K562 (cell line): ENCODE data around the gene TRAF3. TPM values are rescaled to one million over a fixed set of nuclear protein-coding genes. Genes with fewer than 3 reads are reported as not detected.
"Not testable (repeated sequence)": the region's sequence is repeated elsewhere in the genome, so short reads cannot be mapped to it uniquely, and the experiment has no call there.

Experiments
- ATAC-seq: fragments of 200-7000 bp; cut with Tn5 transposase; 3 replicates; pipeline ENCODE4 v1.9.1; 2020; ENCODE audit warnings: moderate library complexity
- BruUV-seq: library from RNA; stranded (reverse); fragments of 400-500 nt; replicated peaks from 2 replicates; lab custom pipeline; 2021; lab: Mats Ljungman, UMichigan
- CTCF ChIA-PET: fragments of 300-600 bp; formaldehyde crosslinking; extraction: SDS; loops from one replicate; lab custom pipeline; 2021; ENCODE audit warnings: low intra/inter-chr PET ratio; lab: Yijun Ruan, JAX
- POLR2A ChIA-PET: fragments of 300-600, 350-650 bp; sonication (Branson Sonifier 250); formaldehyde crosslinking; extraction: SDS; loops from one replicate; lab custom pipeline; 2021; ENCODE audit warnings: antibody characterized with exemption, inconsistent platforms; lab: Yijun Ruan, JAX
- DNase-seq, 4 experiments: peaks; one replicate each; pipeline versions ENCODE4 v3.0.0 to v3.0.0-alpha.2; 2011 to 2018; ENCODE audit warnings: low spot score in 3 of 4, mixed read lengths in 3 of 4; ENCODE audit errors: extremely low read depth in 1 of 4
- FAIRE-seq: peaks from 2 replicates; lab custom pipeline; 2011; peaks lifted over from hg19 to GRCh38; lab: Jason Lieb, UNC
- H2AFZ ChIP-seq: 2 replicates; pipeline ENCODE4 v1.6.0; 2011; ENCODE audit warnings: low read depth, low read length, control low read depth, inconsistent platforms
- H3K27ac ChIP-seq: fragments of 200-600 bp; 3 replicates; pipeline ENCODE4 v1.8.0; 2011; ENCODE audit warnings: low read depth, mild to moderate bottlenecking, control low read depth, inconsistent platforms, low read length, moderate library complexity, mixed read lengths; ENCODE audit errors: extremely low read depth
- H3K27me3 ChIP-seq, 2 experiments: fragments of 300-600 bp in 1 of 2; 2 replicates in 1 of 2; 3 replicates in 1 of 2; pipeline versions ENCODE4 v1.6.0 to v1.8.0; 2011; ENCODE audit warnings: inconsistent platforms in 2 of 2, low read length in 2 of 2, mild to moderate bottlenecking in 1 of 2, mixed read lengths in 1 of 2, moderate library complexity in 1 of 2; ENCODE audit not compliant: control insufficient read depth in 2 of 2, insufficient read depth in 2 of 2
- H3K36me3 ChIP-seq: fragments of 300-600 bp; 3 replicates; pipeline ENCODE4 v1.8.0; 2011; ENCODE audit warnings: mild to moderate bottlenecking, low read length, inconsistent platforms; ENCODE audit not compliant: control insufficient read depth, insufficient read depth
- H3K4me1 ChIP-seq, 2 experiments: fragments of 200-600 bp in 1 of 2; replicated peaks in 1 of 2; 2 replicates in 1 of 2; 3 replicates in 1 of 2; pipeline versions ENCODE4 v1.5.1 to v1.8.0; 2011; ENCODE audit warnings: inconsistent platforms in 2 of 2, low read length in 2 of 2, mild to moderate bottlenecking in 1 of 2, mixed read lengths in 1 of 2, moderate library complexity in 1 of 2; ENCODE audit not compliant: control insufficient read depth in 2 of 2, insufficient read depth in 2 of 2
- H3K4me2 ChIP-seq: 2 replicates; pipeline ENCODE4 v1.6.1; 2011; ENCODE audit warnings: low read length, control low read depth, inconsistent platforms, mixed read lengths; ENCODE audit not compliant: insufficient read depth
- H3K4me3 ChIP-seq: fragments of 200-600 bp; sonication (generic), shearing (Covaris generic); 2 replicates; pipeline ENCODE4 v1.5.1; 2016; ENCODE audit warnings: control low read depth, inconsistent platforms
- H3K79me2 ChIP-seq: fragments of 200-600 bp; 3 replicates; pipeline ENCODE4 v1.8.0; 2011; ENCODE audit warnings: low read length, inconsistent platforms; ENCODE audit not compliant: control insufficient read depth, insufficient read depth
- H3K9ac ChIP-seq, 2 experiments: 2 replicates each; pipeline versions ENCODE4 v1.6.0 to v1.6.1; 2011; ENCODE audit warnings: low read depth in 2 of 2, low read length in 2 of 2, control low read depth in 1 of 2, inconsistent platforms in 1 of 2, mild to moderate bottlenecking in 1 of 2, mixed read lengths in 1 of 2; ENCODE audit not compliant: insufficient read depth in 1 of 2
- H3K9me1 ChIP-seq: one replicate; pipeline ENCODE4 v1.6.0; 2011; ENCODE audit warnings: inconsistent platforms, mild to moderate bottlenecking, low read length, moderate library complexity; ENCODE audit not compliant: control insufficient read depth, insufficient read depth
- H3K9me3 ChIP-seq: replicated peaks from 2 replicates; pipeline ENCODE4 v1.5.1; 2011; ENCODE audit warnings: low read depth, low read length, inconsistent platforms; ENCODE audit not compliant: control insufficient read depth, insufficient read depth
- H4K20me1 ChIP-seq: replicated peaks from 2 replicates; pipeline ENCODE4 v1.6.1; 2011; ENCODE audit warnings: low read length, inconsistent platforms, mixed read lengths; ENCODE audit not compliant: control insufficient read depth, insufficient read depth
- ZFP91 ChIP-seq: sonication (generic); formaldehyde crosslinking; IDR thresholded peaks from 2 replicates; pipeline ENCODE4 v1.8.0; 2022; ENCODE audit warnings: mild to moderate bottlenecking, missing genetic modification reagents
- WGBS: fragments of 100-300 bp; shearing (Covaris generic); methylation state at CpG from one replicate; pipeline ENCODE4 v1.1.6; 2016; ENCODE audit warnings: low coverage, mixed read lengths; ENCODE audit not compliant: insufficient coverage; ENCODE audit errors: missing lambda C conversion rate; 5-methylcytosine and 5-hydroxymethylcytosine counted together
- in situ Hi-C: fragments of 300-500 bp; cut with MboI; formaldehyde crosslinking; loops from 4 replicates; pipeline ENCODE4 v1.15.0; 2018; ENCODE audit warnings: inconsistent platforms, mixed read lengths
- intact Hi-C: fragments of 100-400 bp; cut with micrococcal nuclease; formaldehyde crosslinking; loops from 2 replicates; pipeline ENCODE4 v1.14.2; 2022
- polyA plus RNA-seq, 8 experiments: library from polyadenylated mRNA; depleted of rRNA in 4 of 8; stranded (reverse) in 5 of 8; unstranded in 3 of 8; fragments of >200 nt; fragmentation: Nextera tagmentation in 2 of 8; fragmentation: Illumina TruSeq in 1 of 8; extraction: Ambion mirVana in 2 of 8; extraction: Trizol in 1 of 8; gene quantifications; 2 replicates each; pipeline versions ENCODE4 v1.2.1 to v1.2.3, GENCODE V29; 2011 to 2014; ENCODE audit warnings: inconsistent platforms in 1 of 8, missing spikeins in 1 of 8
- total RNA-seq, 7 experiments: library from RNA; depleted of rRNA in 6 of 7; stranded (reverse); fragments of >200 nt in 6 of 7; fragmentation: Illumina TruSeq in 2 of 7; extraction: Trizol in 2 of 7; gene quantifications; 2 replicates each; pipeline versions ENCODE4 v1.2.1 to v1.2.3, GENCODE V29; 2011 to 2021; ENCODE audit warnings: low replicate concordance in 1 of 7

TRAF3 gene
- total and polyA plus RNA-seq, 9 of the 15 experiments (the other 6 are each of a cell fraction or from before 2014, with no cell fraction given), result 0.52 to 21.3 (median 9.9) TPM

- ChIA-PET CTCF (no interaction called here), POLR2A (interaction anchor here (1.0 to 1.6 kb wide), 2 partner anchors 12 to 16 kb away, joined by 3 to 4 read pairs; no protein-coding TSS in a partner anchor)
- no peak overlapping the region for H3K9ac ChIP-seq
- H3K9me1 ChIP-seq, result no peaks in the 10 kb centered on the region
- H2AFZ ChIP-seq, result no peak overlapping the region
- H3K4me3 ChIP-seq, result no peak overlapping the region
- no peaks in the 10 kb centered on the region for H3K27me3 ChIP-seq
- intact Hi-C loops (no loop called here), in situ Hi-C loops (no loop called here)
- H3K79me2 ChIP-seq, result peaks cover 45% of the 10 kb centered on the region
- H3K4me1 ChIP-seq, result peaks cover 5 to 23% of the 10 kb centered on the region in 2 experiments; a peak in 3 of 5 replicates
- no peak overlapping the region for H3K4me2 ChIP-seq
- WGBS, result 85% methylated on average over 10 of the region's 10 CpGs
- ATAC-seq (no peak), DNase-seq (no peak), FAIRE-seq (no peak)
- H3K9me3 ChIP-seq, result no peaks in the 10 kb centered on the region
- H3K36me3 ChIP-seq, result no peaks in the 10 kb centered on the region
- H3K27ac ChIP-seq, result no peak overlapping the region
- H4K20me1 ChIP-seq, result no peaks in the 10 kb centered on the region; the same call in 1 of the 2 replicates
- no TSS peak for BruUV-seq
- no peak for TF ChIP-seq ZFP91 (CRISPR knock-in tag)
These were observed 45.1 kb downstream of the TRAF3 start for GRCh38 chr14:102822311-102822863.

- H3K4me2 ChIP-seq, result not testable (repeated sequence)
These were observed 45.6 kb downstream of the TRAF3 start for GRCh38 chr14:102822887-102823286.

More at GRCh38 chr14:102822887-102823286, 45.6 kb downstream of the TRAF3 start:
- DNase-seq, intact Hi-C loops, BruUV-seq, H3K4me3 ChIP-seq, H3K27ac ChIP-seq, H3K9me1 ChIP-seq, CTCF ChIA-PET, H3K36me3 ChIP-seq, FAIRE-seq, H2AFZ ChIP-seq, H4K20me1 ChIP-seq, H3K9ac ChIP-seq, in situ Hi-C loops, H3K9me3 ChIP-seq, ATAC-seq, H3K27me3 ChIP-seq: not testable (repeated sequence)
- H3K4me1 ChIP-seq, result peaks cover 5 to 26% of the 10 kb centered on the region in 2 experiments; a peak in 3 of 5 replicates
- H3K79me2 ChIP-seq, result peaks cover 48% of the 10 kb centered on the region
- POLR2A ChIA-PET, result interaction anchor here (1.0 to 1.6 kb wide), 2 partner anchors 12 to 17 kb away, joined by 3 to 4 read pairs; no protein-coding TSS in a partner anchor
- WGBS, result 73% methylated on average over 3 of the region's 6 CpGs
